ENCODE measurements around the gene DLL1.

The DLL1 gene

DNA sequence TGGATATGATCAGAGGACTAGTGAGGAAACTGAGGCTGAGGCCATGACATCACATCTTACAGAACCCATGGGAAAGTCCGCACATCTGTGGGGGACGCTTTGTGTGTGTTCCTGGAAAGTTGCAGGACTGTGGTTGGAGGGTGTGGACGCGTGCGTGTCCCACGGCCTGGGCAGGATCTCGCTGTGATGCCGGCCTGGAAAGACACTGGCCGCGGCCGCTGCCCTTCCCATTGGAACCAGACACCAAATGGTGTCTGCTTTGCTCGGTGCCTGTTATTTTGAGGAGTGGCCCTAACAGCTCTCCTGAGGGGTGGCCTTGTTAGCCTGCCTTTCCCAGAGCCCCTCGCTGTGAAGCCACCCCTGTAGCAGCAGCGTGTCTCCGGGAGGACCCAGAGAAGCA is 41.1 kb downstream of the DLL1 start:
- no peak for DNase-seq (ENCODE audit: low read depth)

GRCh38 chr6:170248861-170249600 is 41.8 kb downstream of the DLL1 start:
- DNase-seq (ENCODE audit: low read depth) = no peak

DNA sequence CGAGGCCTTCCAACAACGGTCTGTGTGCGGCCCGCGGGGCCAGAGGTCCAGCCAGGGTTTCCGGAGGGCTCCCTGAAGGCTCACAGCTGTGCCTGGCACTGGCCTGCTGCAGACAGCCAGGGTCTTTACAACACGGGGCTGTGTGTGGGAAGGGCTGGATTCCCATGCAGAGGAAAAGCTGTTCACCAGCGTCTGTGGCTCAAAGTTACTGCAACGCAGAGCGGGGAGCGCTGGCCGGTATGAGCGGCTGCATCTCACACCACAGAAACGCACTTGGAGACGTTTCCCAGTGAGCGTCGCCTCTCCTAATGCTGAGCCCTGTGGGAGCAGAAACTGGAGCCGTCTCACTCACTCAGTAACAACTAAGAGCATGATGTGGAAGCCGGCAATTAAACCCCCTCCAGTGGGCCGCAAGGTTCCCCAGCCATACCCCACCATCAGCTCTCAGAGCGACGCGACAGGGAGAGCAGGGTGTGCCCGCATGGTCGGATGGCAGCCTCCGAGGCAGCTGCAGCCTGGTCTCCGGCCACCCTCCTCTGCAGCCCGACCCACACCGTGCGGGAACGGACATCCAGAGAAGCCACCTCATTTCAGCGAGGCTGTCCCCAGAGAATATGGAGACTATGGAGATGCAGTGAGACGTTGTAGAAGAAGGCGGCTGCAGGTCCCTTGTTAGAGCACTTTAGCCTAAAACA is 42.6 kb downstream of the DLL1 start:
- no peak for DNase-seq (ENCODE audit: low read depth)

GRCh38 chr6:170247178-170247701 is 43.6 kb downstream of the DLL1 start:
- no peak for DNase-seq (ENCODE audit: low read depth)

GRCh38 chr6:170245475-170245992 is 45.3 kb downstream of the DLL1 start:
- DNase-seq (ENCODE audit: low read depth) = no peak

DNA sequence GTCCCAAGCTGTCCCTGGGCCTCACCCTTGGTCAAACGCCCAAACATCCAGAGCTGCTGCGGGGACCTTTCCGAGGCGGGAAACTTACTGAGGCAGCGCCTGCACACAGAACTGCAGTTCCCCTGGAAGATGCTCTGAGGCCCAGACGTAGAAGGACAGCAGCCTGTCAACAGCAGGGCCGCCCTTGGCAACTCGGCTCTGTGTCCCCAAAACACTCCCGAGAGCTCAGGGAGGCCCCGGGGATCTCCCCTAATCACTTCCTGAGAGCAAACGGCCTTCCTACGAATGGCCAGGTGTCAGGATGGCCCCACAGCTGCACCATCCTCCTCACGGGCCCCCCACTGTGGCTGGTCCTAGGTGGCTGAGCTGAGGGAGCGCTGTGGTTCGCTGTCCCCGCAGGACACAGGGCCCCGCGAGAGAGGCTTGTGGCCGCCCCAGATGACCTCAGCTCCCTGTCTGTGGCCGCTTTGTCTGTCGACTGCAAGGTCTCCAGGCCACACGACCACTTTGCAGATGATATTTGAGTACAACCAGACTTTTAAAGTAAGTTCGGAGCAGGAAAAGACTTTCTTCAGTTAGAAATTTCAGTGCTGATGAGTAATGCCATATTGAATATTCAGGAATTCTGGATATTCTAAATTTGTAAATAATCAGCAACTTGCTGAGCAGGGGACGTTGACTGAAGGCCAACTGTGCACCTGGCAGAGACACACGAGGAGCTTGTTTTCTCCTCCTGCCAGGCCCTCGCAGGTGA is 46.0 kb downstream of the DLL1 start:
- DNase-seq (ENCODE audit: low read depth) = no peak

- no peak for DNase-seq (ENCODE audit: low read depth)
Measured at GRCh38 chr6:170243791-170244291, 47.0 kb downstream of the DLL1 start.

GRCh38 chr6:170243386-170243785 is 47.5 kb downstream of the DLL1 start:
- DNase-seq (ENCODE audit: low read depth) = no peak

GRCh38 chr6:170238741-170239565 is 51.9 kb downstream of the DLL1 start:
- DNase-seq (ENCODE audit: low read depth) = no peak

- no peak for DNase-seq (ENCODE audit: low read depth)
Measured at GRCh38 chr6:170237999-170238740, 52.7 kb downstream of the DLL1 start.

DNA sequence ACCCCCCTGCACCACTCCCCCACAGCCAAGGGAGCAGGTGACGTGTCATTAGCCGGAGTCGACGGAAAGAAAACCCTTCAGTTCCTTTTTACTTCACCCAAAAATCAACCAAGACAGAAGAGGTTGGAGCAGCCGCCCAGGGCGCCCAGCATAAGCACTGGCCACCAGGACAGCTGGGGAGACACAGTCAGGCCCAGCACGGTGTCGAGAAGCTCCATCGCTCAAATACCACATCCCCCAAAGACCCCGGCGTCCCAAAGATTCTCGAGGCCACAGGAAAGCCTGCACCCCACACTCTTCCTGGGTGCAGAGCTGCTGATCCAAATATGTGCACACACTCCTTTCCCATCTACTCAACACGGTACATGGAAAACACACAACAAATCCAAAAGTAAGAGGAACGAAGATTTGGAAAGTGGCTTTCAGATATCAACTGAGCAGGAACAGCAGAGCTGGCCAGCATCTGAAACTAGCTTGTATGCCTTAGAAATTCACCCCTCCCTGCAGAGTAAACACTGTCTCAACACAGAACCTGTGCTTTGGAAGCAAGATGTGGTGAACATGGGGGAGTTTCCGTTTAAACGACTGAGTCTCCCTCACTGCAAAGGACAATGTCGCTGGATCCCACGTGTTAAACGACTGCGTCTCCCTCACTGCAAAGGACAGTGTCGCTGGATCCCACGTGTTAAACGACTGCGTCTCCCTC is 54.6 kb downstream of the DLL1 start:
- DNase-seq (ENCODE audit: low read depth) = no peak

DNA sequence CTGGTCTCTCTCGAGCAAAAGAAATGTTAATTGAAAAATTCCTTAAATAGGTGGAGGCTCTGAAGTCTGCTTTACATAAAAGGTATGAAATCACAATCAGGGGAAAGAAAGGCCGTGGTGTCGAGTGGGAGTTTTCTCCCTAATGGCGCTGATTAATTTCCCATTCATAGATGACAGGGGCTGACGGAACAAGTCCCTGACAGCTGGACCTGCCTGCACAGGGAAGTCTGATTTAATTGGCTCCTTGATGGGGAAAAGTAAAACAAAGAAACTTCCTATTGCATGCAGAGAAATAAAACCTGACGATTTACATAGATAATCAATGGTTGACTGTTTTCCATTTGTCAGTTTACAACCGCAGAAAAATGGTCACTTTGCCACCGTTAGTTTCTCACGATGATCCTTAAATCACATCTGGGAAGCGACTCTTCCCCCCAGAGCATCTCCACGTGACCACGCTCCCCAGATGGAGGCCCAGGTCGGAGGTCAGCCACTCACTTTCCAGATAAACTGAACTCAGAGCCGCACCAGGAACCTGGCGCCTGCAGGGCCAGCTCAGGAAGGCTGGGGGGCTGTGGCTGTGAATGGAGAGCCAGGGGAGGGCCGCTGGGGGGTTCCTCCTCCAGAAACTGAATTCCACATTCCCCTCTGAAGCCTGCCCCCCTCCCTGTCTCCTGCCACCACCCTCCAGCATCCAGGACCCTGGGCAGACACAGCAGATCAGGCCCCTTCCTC is 55.3 kb downstream of the DLL1 start:
- DNase-seq (ENCODE audit: low read depth) = no peak

DNA sequence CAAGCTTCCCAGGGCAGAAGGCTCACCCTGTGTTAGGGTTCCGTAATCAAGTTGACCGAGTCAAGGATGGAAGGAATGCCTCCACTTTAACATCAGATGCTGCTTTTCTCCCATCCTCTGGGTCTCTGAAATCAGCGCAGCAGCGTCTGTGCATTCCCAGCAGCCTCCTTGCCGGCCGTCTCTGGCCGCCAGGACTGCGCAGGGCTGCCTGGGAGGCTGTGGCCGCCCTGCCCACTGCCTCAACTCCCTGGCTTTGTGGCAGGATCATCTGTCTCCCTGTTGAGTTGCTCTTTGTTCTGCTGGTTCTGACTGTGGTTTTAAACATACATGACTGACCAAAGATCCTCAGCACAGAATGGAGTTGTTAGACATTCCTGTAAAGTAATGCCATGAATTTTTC is 56.5 kb downstream of the DLL1 start:
- no peak for DNase-seq (ENCODE audit: low read depth)

DNA sequence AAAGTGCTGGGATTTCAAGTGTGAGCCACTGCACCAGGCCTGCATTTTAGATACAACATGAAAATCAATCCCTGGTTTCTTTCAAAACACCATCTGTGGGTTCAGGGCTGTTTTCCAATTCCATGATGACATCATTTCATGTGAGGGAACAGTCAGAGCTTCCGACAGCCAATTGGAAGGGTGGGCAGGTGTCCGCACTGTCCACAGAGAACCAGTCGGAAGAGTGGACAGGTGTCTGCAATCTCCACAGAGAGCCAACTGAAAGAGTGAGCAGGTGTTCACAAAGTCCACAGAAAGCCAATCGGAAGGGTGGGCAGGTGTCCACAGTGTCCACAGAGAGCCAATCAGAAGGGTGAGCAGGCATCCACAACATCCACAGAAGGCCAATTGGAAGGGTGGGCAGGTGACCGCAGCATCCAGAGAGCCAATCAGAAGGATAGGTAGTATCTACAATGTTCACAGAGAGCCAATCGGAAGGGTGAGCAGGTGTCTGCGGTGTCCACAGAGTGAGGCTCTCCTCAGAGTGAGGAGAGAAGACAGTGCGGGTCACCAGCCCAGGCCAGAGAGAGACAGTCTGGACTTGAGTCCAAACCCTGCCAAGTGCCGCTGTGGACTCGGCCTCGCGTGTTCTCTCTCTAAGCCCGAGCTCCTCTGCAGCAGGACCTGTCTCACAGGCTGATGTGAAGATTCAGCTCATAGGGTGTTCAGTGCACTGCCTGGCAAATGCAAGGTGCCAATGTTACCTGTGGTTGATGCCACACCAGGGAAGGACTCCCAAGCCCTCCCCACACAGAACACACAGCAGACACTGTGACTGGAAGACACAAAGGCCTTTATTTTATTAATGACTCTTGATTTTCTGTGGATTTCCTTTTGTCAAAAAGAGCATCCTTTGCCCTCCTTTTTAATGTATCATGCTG is 57.3 kb downstream of the DLL1 start:
- no peak for DNase-seq (ENCODE audit: low read depth)
